HG03575 (cell line): ENCODE measurements around the gene NDUFAB1.
"Not testable (repeated sequence)": the region's sequence is repeated elsewhere in the genome, so short reads cannot be mapped to it uniquely, and the experiment has no call there.

Experiments used
- ATAC-seq: cut with Tn5 transposase; IDR thresholded peaks from one replicate; pipeline ENCODE4 v1.9.1; 2021; ENCODE audit not compliant: unreplicated experiment, insufficient number of reproducible peaks, low FRiP score; ENCODE audit errors: extremely low read depth

Gene NDUFAB1

DNA sequence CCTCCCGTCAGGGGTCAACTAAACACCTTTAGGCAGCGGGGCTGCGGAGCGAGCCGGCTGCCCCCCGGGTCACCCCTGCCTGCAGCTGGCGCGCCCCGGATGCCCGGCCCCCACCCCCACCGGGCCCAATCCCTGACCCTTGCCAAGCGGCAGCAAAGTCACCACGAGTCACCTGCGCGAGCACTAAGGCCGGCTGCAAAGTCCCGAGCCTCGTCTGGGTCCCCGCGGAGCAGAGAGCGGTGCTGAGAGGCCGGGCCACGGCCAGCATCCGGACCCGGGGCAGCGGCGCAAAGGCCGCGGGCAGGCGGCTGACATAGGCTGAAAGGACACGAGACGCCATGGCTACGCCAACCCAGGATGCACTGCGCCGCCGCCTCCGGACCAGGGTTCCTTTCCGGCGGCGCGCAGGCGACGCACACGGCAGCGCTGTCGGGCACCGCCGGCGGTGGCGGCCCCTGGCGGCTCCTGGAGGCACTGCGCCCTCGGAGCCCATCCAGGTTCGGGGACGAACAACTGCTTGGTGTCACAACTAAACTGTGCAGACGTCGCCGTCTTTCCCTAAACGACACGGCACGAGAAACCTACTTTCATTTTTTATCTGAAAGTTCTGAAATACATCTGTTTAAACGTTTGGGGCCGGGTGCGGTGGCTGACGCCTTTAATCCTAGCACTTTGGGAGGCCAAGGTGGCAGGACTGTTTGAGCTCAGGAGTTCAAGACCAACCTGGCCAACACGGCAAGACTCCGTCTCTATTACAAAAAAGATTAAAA lies at the start of gene NDUFAB1:
Gene NDUFAB1 (minus strand): TSS at position 366 of the 770 bp plus-strand sequence. CDS start 26 bp downstream, at position 340.
- no peak for ATAC-seq

DNA sequence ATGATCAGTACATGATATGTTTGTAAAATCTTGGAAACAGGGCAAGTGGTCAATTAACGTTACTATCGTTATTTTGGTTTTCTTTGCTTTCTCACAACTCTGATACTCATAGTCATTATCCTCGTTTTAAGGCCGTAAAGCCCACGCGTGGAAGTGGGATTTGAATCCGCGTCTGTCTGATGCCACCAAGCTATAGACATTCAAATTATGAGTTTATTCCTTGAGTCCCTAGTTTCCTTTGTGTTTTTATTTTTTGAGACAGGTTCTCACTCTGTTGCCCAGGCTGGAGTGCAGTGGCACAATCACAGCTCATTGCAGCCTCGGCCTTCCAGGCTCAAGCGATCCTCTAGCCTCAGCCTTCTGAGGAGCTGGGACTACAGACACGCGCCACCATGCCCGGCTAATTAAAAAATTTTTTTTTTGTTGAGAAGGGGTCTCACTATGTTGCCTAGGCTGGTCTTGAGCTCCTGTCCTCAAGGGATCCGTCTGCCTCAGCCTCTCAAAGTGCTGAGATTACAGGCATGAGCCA lies 46.2 kb upstream of the NDUFAB1 start:
- ATAC-seq: no peak

DNA sequence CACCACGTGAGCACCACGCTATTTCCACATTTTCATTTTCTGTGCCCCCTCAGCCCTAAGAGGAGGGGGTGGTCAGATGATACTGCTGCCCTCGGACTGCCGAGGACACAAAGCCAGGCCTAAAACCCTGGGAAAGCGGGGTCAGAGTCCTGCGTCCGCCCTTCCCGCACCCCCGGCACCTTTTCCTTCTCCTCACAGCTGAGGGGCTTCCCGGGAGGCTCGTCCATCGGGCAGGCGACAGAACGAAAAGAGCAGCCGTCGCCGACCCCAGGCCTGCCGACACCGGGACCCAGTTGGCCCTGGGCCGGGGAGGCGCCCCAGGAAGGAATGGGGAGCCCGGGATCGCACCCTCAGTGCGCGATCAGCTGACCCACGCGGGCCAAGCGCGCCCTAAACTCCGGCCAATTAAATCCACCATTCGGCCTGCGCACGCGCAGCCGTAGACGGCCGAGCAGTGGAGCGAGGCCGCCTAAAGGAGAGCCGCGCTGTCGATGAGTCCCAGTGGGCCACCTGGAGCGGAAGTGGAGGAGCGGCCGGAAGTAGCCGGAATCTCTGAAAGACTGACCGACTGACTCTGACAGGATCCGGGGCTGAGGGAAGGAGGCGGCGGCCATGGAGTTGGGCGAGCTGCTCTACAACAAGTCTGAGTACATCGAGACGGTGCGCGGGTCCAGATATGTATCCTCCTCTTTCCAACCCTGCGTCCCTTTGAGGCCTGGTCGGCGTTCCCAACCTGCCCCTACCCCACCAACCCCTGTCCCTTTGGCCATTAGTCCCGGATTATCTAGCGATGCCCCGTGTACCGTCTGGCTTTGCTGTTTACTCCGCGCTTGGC lies 45.0 kb upstream of the NDUFAB1 start, which contains the start of the genes DCTN5 and PALB2:
Gene DCTN5 (plus strand): TSS at position 536 of the 835 bp plus-strand sequence. CDS start 77 bp downstream, at position 613.
Gene PALB2 (minus strand): TSS at position 380 of the 835 bp plus-strand sequence. CDS start 153 bp downstream, at position 227.
- peak; percentile 85 for ATAC-seq

DNA sequence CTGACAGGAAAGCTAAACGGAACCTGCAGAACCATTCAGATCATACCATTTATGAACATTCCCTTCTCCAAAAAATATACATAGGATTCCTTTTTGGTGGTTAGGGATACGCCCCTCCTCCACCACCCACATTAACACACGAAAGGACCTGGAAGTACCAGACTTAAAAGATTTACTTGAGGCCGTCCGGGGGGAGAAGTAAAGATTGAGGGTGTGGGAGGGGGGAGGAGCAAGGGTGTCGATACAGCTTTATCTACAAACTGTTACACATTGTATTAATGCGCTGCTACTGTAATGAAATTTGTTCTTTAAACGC lies 44.5 kb upstream of the NDUFAB1 start:
- no peak for ATAC-seq

DNA sequence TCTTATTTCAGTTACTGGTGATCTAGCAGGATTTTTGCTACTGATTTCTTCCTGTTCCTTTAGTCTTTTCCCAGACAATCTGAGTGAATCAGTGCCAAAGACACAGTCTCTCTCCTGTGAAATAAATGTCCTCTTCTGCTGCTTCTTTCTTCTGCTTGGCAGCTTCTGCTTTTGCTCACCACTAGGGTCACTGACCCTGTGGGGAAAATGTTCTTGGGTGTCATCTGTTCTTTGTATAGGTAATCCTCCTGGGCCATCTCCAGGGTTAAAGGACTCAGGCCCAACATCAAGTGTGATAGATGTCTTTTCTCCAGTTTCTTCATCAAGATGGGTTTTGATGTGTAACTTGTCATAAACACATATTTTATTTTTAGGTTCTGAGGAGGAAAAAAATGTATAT lies 39.8 kb upstream of the NDUFAB1 start:
- no peak for ATAC-seq

DNA sequence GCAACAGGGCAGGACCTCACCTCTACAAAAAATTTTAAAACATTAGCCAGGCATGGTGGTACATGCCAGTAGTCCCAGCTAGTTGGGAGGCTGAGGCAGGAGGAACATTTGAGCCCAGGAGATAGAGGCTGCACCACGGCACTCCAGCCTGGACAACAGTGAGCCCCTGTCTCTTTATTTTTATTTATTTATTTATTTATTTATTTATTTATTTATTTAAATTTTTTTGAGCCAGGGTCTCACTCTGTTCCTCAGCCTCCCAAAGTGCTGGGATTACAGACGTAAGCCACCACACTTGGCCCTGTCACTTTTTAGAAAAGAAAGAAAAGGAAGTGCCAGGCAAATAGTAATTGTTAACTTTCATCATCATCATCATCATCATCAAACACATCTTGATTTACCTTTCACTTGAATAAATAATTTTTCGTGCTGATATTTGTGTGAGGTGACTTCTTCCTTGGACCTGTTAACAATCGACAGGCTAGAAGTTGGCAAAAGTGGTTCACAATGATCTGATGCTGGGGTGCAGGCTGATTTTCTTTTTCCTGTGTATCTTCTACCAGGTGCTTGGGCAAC lies 38.4 kb upstream of the NDUFAB1 start:
- ATAC-seq: no peak

DNA sequence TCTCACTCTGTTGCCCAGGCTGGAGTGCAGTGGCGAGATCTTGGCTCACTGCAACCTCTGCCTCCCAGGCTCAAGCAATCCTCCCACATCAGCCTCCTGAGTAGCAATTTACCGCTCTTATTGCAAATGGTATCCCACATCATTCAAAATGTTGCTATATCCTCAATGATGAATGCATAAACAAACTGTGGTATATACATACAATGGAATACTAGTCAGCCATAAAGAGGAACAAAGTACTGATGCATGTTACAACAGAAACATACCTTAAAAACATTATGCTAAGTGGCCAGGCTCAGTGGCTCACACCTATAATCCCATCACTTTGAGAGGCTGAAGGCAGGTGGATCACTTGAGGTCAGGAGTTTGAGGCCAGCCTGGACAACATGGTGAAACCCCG lies 35.8 kb upstream of the NDUFAB1 start:
- not testable (repeated sequence) for ATAC-seq

DNA sequence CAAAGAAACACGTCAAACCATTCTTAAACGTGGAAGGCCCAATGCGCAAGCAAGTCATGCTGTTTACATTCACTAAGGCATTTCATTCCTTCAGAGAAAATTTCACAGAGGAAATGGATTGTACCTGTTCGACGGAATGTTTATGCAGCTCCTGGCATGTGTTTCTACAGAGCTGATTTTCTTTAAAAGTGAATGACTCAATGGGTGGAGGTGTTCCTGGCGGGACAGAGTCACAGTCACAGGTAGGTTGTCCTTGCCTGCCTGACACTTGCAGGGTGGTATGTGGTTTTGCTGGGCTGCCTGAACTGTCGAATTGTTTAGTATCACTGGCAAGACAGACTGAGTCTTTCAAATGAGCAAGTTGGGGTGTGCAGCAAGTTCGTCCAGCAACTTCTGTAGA lies 33.4 kb upstream of the NDUFAB1 start:
- no peak for ATAC-seq

DNA sequence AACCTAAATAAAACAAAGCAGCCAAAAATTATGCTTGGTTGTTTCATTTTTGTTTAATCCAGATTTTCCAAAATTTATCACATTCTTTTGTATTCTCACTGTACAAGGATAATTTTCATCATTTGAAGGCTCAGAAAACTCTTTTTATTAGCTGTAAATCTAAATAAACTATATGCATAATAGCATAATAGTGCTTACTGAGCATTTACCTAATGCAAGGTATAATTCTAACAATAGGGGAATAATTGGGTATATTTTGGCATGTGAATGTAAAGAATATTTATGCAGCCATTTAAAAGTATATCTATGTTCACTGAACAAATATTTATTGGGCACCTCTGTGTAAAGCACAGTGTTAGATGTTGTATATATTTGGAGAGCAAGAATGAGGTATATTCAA lies 28.0 kb upstream of the NDUFAB1 start:
- ATAC-seq: no peak

DNA sequence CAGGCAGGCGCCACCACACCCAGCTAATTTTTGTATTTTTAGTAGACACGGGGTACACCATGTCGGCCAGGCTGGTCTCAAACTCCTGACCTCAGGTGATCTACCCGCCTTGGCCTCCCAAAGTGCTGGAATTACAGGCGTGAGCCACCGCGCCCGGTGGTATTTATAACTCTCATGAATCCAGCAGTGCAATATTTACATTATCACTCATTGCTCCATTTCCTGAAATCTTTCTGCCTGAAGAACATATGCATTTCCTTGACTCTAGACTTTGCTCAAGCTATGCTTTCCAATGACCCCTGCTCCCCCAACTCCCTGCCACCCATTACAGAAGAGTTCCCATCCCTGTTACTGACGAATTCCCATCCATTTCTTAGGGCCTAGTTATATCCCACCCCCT lies 19.7 kb upstream of the NDUFAB1 start:
- no peak for ATAC-seq

DNA sequence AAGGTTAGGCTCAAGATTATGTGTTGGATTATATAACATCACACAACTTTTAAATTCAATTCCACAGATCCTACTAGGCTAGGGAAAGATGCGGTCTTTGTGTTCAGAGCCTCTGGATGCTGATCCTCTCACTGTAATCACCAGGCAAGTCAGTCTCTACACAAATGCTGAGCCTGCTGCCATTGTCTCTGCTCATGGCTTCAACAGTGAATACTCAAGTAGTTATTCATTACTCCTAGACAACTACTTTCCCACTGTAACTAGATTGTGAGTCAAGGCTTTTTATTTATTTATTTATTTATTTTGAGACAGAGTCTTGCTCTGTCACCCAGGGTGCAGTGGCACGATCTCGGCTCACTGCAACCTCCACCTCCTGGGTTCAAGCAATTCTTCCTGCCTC lies 15.8 kb upstream of the NDUFAB1 start:
- ATAC-seq: no peak

DNA sequence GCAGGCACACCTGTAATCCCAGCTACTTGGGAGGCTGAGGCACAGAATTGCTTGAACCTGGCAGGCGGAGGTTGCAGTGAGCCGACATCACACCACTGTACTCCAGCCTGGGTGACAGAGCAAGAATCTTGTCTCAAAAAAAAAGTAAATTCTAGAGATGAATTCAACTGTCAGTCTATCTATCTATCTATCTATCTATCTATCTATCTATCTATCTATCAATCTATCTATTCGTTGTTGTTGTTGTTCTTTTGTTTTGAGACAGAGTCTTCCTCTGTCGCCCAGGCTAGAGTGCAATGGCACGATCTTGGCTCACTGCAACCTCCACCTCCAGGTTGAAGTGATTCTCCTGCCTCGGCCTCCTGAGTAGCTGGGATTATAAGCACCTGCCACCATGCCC lies 14.8 kb upstream of the NDUFAB1 start:
- ATAC-seq: not testable (repeated sequence)

DNA sequence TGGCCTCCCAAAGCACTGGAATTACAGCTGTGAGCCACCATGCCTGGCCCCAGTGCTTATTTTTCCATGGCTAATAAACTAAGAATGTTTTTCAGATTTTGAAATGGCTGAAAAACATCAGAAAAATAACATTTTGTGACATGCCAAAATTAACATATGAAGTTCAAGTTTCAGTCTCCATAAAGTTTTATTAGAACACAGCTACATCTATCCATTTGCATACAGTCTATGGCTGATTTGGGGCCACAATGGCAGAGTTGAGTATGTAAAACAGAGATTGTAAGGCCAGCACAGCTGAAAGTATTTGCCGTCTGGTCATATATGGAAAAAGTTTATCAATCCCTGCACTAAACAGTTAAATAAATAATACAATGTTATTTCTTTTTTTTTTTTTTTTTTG lies 13.8 kb upstream of the NDUFAB1 start:
- no peak for ATAC-seq

DNA sequence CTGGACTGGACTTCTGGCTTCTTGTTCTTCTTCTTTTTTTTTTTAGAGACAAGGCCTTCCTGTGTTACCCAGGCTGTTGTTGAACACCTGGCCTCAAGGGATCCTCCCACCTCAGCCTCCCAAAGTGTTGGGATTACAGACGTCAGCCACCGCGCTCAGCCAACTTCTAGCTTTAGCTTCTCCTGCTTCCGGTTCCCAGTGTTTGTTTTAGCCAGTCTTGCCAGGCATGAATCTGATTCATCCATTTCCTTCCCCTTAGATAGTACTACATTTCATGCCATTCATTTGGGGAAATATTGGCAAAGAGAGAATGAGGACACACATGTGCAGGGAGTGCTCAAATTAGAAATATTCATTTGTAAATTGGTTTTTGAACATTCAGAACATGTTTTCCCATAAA lies 12.1 kb upstream of the NDUFAB1 start:
- ATAC-seq: no peak

DNA sequence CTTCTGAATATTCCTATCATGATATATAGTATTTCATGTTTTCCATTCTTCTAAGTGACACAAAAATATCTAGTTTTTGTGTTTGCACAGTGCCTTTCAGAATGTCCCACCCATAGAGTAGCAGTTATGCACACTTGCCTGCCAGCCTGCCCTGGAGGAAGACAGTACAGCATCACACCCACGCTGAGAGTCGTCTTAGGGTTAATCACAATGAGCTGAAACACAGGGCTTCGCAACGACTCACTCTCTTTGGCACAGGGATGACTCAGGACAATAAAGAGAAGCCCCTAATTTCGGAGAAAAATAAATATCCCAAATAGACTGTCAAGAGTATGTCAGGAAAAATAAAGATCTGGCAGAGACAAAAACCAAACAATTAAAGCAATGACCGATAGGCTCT lies 11.6 kb upstream of the NDUFAB1 start:
- ATAC-seq: no peak

DNA sequence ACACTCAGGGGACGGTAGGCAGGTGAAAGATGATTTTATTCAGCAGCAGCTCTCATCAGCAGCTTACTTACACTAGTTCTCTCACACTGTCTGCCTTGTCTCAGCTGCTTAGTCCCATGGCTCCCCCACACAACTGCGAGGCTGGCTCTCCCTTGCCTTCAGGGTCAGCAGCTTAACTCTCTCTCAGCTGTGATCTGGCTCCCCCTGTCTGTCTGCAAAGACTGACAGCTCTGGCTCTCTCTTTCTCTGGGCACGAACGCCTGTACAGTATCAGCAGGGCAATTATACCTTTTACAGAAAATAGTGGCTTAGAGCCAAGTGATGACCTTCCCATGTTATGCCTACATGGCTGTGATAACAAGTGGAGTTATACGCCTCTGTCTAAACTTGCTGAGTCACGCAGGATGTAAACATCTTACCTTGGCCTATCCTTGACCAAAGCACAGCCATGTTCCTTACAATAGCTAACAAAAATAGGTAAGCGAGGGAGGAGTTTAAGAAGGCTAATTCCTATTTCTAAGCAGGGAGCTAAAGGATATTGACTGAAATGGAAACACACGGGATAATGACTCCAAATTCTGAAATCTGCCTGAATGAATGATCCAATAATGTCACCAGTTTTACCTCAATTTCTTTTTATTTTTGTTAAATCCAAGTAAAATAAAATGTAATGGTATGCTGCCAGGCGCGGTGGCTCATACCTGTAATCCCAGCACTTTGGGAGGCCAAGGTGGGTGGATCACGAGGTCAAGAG lies 1.1 kb upstream of the NDUFAB1 start:
- no peak for ATAC-seq

DNA sequence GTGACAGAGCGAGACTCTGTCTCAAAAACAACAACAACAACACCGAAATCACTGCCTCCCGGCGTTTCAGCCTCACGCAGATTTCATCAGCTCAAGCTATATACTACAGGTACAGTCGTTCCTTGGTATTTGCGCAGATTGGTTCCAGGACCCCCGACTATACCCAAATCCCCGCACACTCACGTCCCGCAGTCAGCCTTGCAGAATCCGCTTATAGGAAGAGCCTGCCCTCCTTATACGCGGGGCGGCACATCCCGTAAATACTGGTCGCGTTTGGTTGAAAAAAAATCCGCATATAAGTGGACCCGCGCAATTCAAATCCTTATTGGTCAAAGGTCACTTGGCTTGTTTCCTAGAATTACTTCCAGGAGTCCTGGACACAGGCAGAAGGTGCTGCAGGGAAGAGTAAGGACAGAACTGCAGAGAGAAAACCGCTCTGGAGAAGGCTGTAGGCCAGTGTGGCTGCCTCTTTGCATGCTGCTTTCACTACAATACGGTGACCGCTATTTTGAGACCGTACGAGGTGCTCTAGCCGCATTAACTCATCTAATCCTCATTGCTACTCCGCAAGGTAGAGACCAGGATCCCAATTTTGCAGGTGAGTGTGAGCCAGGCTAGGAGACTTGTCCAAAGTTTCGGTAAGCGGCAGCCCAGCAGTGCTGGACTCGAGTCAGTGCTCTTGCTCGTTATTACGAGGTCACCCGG lies 718 bp downstream of the NDUFAB1 start:
- no peak for ATAC-seq

DNA sequence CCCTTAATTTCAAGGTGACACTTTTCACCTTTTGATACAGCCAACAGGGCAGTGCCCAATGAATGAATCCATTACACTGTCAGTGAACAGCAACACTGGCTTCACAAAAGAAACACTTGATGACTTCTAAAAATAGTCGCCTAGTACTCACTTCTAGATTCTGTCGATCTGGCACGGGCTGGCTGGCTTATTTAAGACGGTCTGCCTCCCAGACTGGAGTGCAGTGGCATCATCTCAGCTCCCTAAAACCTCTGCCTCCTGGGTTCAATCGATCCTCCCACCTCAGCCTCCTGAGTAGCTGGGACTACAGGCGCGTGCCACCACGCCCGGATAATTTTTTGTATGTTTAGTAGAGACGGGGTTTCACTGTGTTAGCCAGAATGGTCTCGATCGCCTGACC lies 1.9 kb downstream of the NDUFAB1 start:
- no peak for ATAC-seq
